Measurements from ENCODE around the gene BCL2A1.
A peak's percentile ranks its signal among the peaks of the same experiment; 100 is the strongest.
"Not testable (repeated sequence)": the region's sequence is repeated elsewhere in the genome, so short reads cannot be mapped to it uniquely, and the experiment has no call there.

Gene BCL2A1

DNA sequence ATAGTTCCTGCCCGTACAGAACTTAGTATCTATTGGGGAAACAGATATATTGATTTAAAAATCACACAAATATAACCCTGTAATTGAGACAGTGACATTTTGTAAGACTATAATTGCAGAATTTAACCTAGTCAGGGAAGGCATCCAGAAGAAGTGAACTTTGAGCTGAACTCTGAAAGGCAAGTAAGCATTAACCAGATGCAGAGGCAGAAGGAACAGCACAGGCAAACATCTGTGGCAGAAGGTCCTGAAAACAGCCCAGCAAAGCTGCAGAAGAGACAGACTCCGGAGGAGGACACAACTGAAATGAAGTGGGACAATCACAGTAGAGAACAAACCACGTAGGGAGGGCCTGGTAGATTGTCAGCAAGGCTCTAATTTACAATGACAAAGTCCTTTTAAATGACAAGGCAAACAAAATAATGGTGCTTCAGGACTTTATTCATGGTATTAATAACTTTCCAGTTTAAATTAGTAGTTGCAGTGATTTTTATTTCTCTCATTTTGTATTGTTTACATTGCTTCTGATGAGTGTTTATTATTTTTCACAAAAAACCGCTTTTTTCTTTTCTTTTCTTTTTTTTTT is 14.5 kb downstream of the BCL2A1 start:
- no peak for DNase-seq

GRCh38 chr15:79954661-79955060 is 16.3 kb downstream of the BCL2A1 start:
- no peak for DNase-seq

DNA sequence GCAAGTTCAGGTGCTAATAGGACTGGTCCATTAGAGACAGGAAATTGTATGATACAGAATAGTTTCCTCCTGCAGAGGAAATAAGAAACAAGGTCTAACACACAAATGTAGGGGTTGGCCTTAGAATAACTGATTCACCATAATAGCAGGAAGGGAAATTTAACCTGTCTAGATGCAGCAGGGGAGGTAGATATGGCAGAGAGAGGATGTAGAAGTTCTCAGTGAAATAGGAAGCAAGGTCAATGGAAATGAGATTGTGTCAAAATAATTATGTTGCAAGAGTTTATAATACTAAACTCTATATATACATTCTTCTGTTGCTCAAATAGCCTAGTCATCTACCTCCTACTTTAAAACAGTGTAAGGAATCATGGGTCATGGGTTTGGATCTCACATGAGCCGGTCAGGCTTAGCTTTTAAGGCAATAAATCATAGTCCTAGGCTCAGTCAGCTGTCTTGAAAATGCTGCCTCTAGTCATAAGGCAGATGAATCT is 17.0 kb downstream of the BCL2A1 start:
- no peak for DNase-seq

- DNase-seq = no peak
These were observed 18.7 kb downstream of the BCL2A1 start for GRCh38 chr15:79952329-79952728.

- no peak for DNase-seq
These were observed 20.7 kb downstream of the BCL2A1 start for GRCh38 chr15:79950247-79950646.

GRCh38 chr15:79948761-79949160 is 22.2 kb downstream of the BCL2A1 start:
- DNase-seq = no peak

DNA sequence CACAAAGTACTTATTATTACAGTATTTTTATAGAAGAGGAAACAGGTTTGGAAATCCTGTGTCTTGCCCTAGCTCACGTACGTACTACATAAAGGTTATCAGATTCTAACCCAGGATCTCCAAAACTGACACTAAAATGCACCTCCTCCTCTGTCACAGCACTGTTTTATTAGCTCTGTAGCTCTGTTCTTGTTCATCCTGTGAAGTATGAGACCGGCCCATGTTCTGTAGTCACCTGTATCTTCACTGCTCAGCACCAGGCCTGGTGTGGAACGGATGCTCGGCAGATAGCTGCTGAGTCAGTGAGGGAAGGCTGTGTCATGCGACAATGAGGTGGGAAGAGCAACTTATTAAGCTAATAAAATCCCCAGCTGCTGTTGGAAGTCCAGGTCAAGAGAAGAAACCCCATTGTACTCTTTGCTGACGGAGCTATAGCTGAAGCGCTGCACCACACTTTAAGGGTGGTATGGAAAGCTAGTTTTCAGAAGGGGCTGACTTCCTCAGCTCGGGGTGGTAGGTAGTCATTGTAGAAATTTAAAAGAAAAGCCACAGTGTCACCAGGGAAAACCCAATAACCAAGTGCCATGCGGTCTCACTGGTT is 22.8 kb downstream of the BCL2A1 start:
- no peak for DNase-seq

DNA sequence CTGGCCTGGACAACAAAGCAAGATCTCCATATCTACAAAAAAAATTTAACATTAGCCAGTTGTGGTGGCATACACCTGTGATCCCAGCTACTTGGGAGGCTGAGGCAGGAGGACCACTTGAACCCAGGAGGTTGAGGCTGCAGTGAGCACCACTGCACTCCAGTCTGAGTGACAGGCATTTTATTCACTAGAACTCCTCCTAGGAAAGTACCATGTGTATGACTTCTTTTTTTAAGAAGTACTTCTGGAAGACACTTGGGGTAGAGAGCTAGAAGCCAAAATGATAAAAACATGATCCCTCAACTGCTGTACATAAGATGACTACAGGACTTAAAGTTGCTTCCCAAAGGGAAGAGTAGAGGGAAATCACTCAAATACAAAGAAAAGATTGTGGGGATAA is 24.0 kb downstream of the BCL2A1 start:
- no peak for DNase-seq

DNA sequence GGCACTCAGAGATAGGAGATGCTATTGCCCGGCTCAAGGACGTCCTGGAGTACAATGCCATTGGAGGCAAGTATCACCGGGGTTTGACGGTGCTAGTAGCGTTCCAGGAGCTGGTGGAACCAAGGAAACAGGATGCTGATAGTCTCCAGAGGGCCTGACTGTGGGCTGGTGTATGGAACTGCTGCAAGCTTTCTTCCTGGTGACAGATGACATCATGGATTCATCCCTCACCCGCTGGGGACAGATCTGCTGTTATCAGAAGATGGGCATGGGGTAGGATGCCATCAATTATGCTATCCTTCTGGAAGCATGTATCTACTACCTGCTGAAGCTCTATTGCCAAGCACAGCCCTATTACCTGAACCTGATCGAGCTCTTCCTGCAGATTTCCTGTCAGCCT is 26.4 kb downstream of the BCL2A1 start:
- no peak for DNase-seq

DNA sequence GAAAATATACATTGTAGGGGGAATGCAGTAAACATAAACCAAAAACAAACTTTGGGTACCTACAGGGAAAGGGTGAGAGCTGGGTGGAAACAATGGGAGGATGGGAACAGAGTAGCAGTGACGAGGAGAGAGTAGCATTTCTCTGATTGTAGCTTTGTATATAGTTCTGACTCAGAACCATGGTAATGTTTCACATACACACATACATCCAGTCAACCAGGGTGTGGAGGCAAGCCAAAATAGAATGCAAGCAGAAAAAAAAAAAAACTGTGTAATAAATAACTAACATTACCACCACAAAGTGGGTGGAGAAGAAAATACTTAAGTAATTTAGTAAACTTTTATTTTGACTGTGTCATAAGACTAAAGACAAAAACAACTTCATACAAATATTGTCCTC is 27.2 kb downstream of the BCL2A1 start:
- no peak for DNase-seq

GRCh38 chr15:79942741-79943481 is 28.1 kb downstream of the BCL2A1 start:
- DNase-seq = no peak

DNA sequence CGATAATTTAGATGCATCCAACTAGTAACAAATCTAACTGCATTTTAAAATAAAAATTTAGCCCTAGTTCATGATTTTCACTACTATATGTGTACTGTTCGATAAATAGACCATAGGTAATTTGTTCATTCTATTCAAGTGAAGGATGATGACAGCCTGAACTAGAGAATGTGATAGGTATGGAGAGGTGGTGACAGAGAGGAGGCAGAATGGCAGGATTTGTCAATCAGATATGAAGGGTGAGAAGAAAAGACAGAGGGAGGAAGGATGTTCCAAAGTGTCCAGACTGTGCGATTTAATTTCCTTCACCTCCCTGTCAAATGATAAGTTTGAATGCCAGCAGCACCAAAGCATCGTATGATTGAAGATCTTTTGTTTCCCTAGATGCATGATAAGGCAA is 31.6 kb downstream of the BCL2A1 start:
- no peak for DNase-seq

- no peak for DNase-seq
These were observed 32.9 kb downstream of the BCL2A1 start for GRCh38 chr15:79938143-79938542.

DNA sequence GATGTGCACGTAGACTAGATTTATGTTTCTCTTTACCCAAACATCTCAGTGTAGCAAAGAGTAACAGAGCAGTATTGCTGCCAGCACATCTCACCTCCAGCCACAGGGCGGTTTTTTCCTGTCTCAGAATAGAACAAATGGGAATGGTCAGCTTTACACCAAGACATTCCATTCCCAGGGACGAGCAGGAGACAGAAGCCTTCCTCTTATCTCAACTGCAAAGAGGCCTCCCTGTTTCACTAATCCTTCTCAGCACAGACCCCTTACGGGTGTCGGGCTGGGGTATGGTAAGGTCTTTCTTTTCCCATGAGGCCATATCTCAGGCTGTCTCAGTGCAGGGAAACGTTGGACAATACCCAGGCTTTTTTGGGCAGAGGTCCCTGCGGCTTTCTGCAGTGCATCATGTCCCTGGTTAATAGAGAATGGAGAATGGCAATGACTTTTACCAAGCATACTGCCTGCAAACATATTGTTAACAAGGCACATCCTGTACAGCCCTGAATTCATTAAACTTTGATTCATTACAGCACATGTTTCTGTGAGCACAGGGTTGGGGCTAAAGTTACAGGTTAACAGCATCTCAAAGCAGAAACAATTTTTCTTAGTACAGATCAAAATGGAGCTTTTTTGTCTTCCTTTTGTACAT is 35.3 kb downstream of the BCL2A1 start:
- DNase-seq = not testable (repeated sequence)

GRCh38 chr15:79933231-79933630 is 37.8 kb downstream of the BCL2A1 start:
- DNase-seq = no peak

GRCh38 chr15:79932447-79932846 is 38.5 kb downstream of the BCL2A1 start:
- DNase-seq = no peak

- DNase-seq = no peak
These were observed 40.5 kb downstream of the BCL2A1 start for GRCh38 chr15:79930516-79930915.

GRCh38 chr15:79929412-79929811 is 41.6 kb downstream of the BCL2A1 start:
- no peak for DNase-seq

GRCh38 chr15:79926116-79926515 is 44.9 kb downstream of the BCL2A1 start:
- not testable (repeated sequence) for DNase-seq

DNA sequence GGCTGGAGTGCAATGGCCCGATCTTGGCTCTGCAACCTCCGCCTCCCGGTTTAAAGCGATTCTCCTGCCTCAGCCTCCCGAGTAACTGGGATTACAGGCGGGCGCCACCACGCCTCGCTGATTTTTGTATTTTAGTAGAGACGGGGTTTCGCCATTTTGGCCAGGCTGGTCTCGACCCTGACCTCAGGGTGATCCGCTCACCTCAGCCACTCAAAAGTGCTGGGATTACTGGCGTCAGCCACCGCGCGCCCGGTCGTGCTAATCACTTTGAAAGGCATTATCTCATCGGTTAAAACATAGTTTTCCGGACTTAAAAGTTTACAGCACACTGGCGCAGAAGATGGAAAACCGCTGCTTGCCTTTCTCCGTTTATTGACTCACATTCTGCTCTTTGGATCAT is 46.6 kb downstream of the BCL2A1 start:
- DNase-seq = no peak

DNA sequence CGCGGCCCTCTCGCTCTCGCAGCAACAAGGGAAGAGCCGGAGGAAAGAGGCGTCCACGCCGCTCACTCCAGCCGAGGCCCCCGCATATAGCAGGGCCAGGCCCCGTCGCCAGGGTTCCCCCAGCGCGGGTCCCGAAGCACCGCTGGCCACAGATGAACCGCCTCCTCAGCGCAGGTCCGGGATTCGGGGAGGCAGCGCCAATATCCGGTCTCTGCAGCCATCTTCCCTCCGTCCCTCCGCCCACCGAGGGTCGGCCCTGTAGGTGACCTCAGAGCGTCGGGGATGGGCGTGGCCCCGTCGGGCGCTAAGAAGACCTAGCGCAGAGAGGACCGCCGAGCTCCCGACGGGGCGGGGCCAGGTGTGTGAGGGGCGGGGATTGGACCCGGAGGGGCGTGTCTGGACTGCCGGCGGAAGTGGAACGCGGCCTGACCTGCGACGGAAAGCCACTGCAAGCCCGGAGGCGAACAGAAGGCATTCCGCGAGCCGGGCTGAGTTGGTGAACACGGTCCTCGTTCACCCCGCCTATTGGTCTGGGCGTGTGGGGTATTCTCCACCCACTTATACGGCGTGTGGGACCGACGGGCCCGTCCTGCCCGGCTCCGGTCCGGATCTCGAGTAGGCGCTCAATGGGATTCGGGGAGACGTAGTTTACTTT is 47.4 kb downstream of the BCL2A1 start:
- DNase-seq = peak; percentile 96

DNA sequence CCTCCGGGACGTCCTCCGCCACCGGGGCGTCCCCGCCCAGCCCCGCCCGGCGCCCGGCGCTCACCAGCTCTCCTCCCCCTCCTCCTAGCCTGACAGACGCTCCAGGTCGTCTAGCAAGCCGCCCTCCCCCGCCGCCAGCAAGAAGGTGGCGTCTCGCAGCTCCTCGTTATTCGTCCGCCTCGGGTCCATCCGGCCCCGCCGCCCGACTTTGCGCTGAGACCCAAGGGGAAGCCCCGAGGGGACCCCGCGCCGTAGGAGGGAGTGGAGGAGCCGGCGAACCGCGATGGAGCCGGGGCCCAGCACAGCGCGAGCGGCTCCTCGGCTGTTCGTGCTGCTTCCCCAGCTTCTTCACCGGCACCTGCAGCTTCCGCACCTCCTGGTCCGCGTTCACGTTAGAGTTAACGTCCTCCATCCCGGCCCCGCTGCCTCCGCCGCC is 47.9 kb downstream of the BCL2A1 start:
- DNase-seq = peak; percentile 54

GRCh38 chr15:79922512-79923078 is 48.4 kb downstream of the BCL2A1 start:
- DNase-seq = no peak
